WTC11 (cell line): ENCODE data around the gene PRTFDC1. TPM values are rescaled to one million over a fixed set of nuclear protein-coding genes. Genes with fewer than 3 reads are reported as not detected.

Source experiments
- ATAC-seq: fragments of 200-7000 bp; cut with Tn5 transposase; 2 replicates; pipeline ENCODE4 v1.10.0; 2021; ENCODE audit warnings: mild to moderate bottlenecking, moderate library complexity
- CTCF ChIA-PET: fragments of 300-600 bp; sonication (Branson Sonifier 250); formaldehyde crosslinking; loops from one replicate; lab custom pipeline; 2021; ENCODE audit warnings: antibody characterized with exemption; lab: Charles Lee
- POLR2A ChIA-PET: fragments of 350-600 bp; sonication (Branson Sonifier 250); formaldehyde crosslinking; loops from one replicate; lab custom pipeline; 2021; ENCODE audit warnings: antibody characterized with exemption; lab: Charles Lee
- DNase-seq: peaks from one replicate; pipeline ENCODE4 v3.0.0; 2021; ENCODE audit warnings: low spot score
- H3K27ac Mint-ChIP-seq: 2 replicates; pipeline ENCODE4 v1.8.0; 2021; ENCODE audit warnings: mixed read lengths
- H3K27me3 Mint-ChIP-seq: 2 replicates; pipeline ENCODE4 v1.8.0; 2021; ENCODE audit warnings: low read depth, mild to moderate bottlenecking, moderate library complexity, mixed read lengths
- H3K36me3 Mint-ChIP-seq: 2 replicates; pipeline ENCODE4 v1.8.0; 2021; ENCODE audit warnings: mixed read lengths
- H3K4me1 Mint-ChIP-seq: 2 replicates; pipeline ENCODE4 v1.8.0; 2022; ENCODE audit warnings: mixed read lengths
- H3K4me3 Mint-ChIP-seq: 2 replicates; pipeline ENCODE4 v1.8.0; 2021; ENCODE audit warnings: mild to moderate bottlenecking, moderate library complexity, mixed read lengths
- H3K9me3 Mint-ChIP-seq: 2 replicates; pipeline ENCODE4 v1.8.0; 2021; ENCODE audit warnings: mixed read lengths
- AFF4 ChIP-seq: sonication (generic); formaldehyde crosslinking; IDR thresholded peaks from 2 replicates; pipeline ENCODE4 v1.8.1; 2023; ENCODE audit warnings: mild to moderate bottlenecking, missing genetic modification reagents, borderline replicate concordance
- ATF3 ChIP-seq: sonication (generic); formaldehyde crosslinking; conservative IDR thresholded peaks from 2 replicates; pipeline ENCODE4 v1.8.1; 2022; ENCODE audit warnings: mild to moderate bottlenecking, missing genetic modification reagents
- ESRRA ChIP-seq: sonication (generic); formaldehyde crosslinking; IDR thresholded peaks from 2 replicates; pipeline ENCODE4 v1.8.1; 2022; ENCODE audit warnings: mild to moderate bottlenecking, missing genetic modification reagents, borderline replicate concordance
- JUN ChIP-seq: sonication (generic); formaldehyde crosslinking; IDR thresholded peaks from 2 replicates; pipeline ENCODE4 v1.8.0; 2023; ENCODE audit warnings: mild to moderate bottlenecking, missing genetic modification reagents
- TP53 ChIP-seq: sonication (generic); formaldehyde crosslinking; IDR thresholded peaks from 2 replicates; pipeline ENCODE4 v1.8.1; 2023; ENCODE audit warnings: mild to moderate bottlenecking, missing genetic modification reagents
- ZBTB21 ChIP-seq: sonication (generic); formaldehyde crosslinking; IDR thresholded peaks from 2 replicates; pipeline ENCODE4 v1.8.1; 2023; ENCODE audit warnings: mild to moderate bottlenecking, missing genetic modification reagents, borderline replicate concordance
- ZNF219 ChIP-seq: sonication (generic); formaldehyde crosslinking; IDR thresholded peaks from 2 replicates; pipeline ENCODE4 v1.8.0; 2023; ENCODE audit warnings: missing genetic modification reagents, mild to moderate bottlenecking, borderline replicate concordance
- ZNF423 ChIP-seq: fragments of 250-450 bp; sonication (Bioruptor Pico); IDR thresholded peaks from 2 replicates; pipeline ENCODE4 v2.1.2; 2022; ENCODE audit warnings: mild to moderate bottlenecking, moderate library complexity
- total RNA-seq: library from RNA; stranded (reverse); gene quantifications from 3 replicates; pipeline ENCODE4 v1.2.3, GENCODE V29; 2021
- TF ChIP-seq, protein P1 (sequence below): fragments of 250-450 bp; sonication (Bioruptor Pico); conservative IDR thresholded peaks from 2 replicates; pipeline ENCODE4 v1.9.0; 2021; ENCODE audit warnings: mild to moderate bottlenecking
- TF ChIP-seq, protein P2 (sequence below): sonication (generic); formaldehyde crosslinking; IDR thresholded peaks from 2 replicates; pipeline ENCODE4 v1.8.0; 2023; ENCODE audit warnings: mild to moderate bottlenecking, missing genetic modification reagents

PRTFDC1 gene
- total RNA-seq, 1 experiment from 2014 or later = 6.1 TPM

DNA sequence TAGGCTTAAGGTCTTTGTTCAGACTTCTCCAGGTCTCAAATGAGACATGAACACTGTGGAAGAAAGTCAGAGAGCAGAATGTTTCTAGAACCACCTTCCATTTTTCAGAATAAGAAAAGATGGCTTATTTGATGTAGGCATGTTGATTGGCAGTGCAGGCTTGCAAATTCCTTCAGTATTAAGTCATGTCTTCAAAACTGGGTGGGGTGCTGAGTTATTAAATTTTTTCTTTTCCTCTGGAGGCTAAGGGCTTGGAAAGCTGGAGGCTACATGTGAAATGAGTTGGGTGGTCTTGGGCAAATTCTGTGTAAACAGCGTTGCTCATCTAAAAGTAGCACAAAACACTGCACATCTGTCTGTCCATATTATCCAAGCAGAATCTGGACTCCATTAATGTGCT lies 62.8 kb downstream of the PRTFDC1 start:
- Mint-ChIP-seq H3K9me3 (no peaks in the 10 kb centered on the region), H3K4me3 (no peak overlapping the region), H3K27ac (no peak overlapping the region), H3K36me3 (no peaks in the 10 kb centered on the region), H3K4me1 (peaks cover 3% of the 10 kb centered on the region; the same call in 1 of the 2 replicates), H3K27me3 (no peaks in the 10 kb centered on the region)
- ATAC-seq (no peak), DNase-seq (no peak)
- no peak for TF ChIP-seq TP53
- CTCF ChIA-PET = no interaction called here
- POLR2A ChIA-PET = no interaction called here

DNA sequence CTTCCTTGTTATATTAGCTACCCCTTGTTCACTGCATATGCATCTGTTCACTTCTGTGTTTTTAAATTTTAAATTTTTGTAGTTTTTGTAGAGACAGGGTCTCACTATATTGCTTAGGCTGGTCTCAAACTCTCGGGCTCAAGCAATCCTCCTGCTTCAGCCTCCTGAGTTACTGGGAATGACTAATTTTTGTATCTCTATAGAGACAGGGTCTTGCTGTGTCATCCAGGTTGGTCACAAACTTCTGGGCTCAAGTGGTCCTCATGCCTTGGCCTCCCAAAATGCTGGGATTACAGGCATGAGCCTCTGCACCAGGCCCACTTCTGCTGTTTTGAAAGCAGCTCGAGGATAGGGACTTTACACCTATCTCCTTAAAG lies 64.6 kb downstream of the PRTFDC1 start:
- CTCF ChIA-PET = no interaction called here

More for the DNA sequence above, 64.6 kb downstream of the PRTFDC1 start:
- POLR2A ChIA-PET = no interaction called here
- Mint-ChIP-seq H3K27ac (no peak overlapping the region), H3K4me3 (no peak overlapping the region), H3K9me3 (no peaks in the 10 kb centered on the region), H3K36me3 (no peaks in the 10 kb centered on the region), H3K27me3 (no peaks in the 10 kb centered on the region), H3K4me1 (peaks cover 15% of the 10 kb centered on the region)
- TF ChIP-seq ZBTB21 (CRISPR knock-in tag) = no peak
- TF ChIP-seq ATF3 = no peak
- TF ChIP-seq ESRRA (CRISPR knock-in tag) = no peak
- TF ChIP-seq, protein P1, sequence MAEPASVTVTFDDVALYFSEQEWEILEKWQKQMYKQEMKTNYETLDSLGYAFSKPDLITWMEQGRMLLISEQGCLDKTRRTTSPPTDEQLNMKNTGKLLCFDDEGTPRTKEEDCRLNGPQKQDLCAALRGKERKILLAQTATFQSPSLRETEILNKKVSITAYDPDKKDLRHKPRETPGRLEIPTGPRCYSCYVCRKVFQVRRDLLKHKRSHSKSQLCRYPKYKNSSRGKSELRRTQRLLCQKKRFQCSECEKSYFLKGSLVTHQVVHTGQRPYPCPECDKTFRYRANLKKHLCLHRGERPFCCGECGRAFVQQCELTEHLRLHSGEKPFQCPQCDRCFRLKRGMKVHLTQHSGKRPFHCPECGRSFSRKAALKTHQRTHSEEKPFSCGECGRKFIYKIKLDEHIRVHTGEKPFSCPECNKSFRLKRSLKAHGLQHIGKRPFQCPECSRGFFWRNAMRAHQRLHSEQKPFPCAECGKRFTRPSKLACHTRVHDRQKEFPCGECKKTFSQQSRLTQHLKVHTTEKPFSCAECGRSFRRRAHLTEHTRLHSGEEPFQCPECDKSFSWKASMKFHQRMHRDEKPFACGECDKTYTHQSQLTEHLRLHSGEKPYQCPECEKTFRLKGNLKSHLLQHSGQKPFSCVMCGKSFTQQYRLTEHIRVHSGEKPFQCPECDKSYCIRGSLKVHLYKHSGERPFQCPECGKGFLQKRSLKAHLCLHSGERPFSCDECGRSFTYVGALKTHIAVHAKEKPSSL (CRISPR knock-in tag) = no peak
- TF ChIP-seq ZNF219 = no peak
- no peak for TF ChIP-seq JUN (CRISPR knock-in tag)
- TF ChIP-seq, protein P2, sequence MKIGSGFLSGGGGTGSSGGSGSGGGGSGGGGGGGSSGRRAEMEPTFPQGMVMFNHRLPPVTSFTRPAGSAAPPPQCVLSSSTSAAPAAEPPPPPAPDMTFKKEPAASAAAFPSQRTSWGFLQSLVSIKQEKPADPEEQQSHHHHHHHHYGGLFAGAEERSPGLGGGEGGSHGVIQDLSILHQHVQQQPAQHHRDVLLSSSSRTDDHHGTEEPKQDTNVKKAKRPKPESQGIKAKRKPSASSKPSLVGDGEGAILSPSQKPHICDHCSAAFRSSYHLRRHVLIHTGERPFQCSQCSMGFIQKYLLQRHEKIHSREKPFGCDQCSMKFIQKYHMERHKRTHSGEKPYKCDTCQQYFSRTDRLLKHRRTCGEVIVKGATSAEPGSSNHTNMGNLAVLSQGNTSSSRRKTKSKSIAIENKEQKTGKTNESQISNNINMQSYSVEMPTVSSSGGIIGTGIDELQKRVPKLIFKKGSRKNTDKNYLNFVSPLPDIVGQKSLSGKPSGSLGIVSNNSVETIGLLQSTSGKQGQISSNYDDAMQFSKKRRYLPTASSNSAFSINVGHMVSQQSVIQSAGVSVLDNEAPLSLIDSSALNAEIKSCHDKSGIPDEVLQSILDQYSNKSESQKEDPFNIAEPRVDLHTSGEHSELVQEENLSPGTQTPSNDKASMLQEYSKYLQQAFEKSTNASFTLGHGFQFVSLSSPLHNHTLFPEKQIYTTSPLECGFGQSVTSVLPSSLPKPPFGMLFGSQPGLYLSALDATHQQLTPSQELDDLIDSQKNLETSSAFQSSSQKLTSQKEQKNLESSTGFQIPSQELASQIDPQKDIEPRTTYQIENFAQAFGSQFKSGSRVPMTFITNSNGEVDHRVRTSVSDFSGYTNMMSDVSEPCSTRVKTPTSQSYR (CRISPR knock-in tag) = no peak
- TF ChIP-seq AFF4 (CRISPR knock-in tag) = no peak
- TF ChIP-seq ZNF423 (CRISPR knock-in tag) = no peak
- DNase-seq (no peak), ATAC-seq (no peak)
